Esophagus (tissue), 2 donors: ENCODE data around the gene TXNL4A. TPM values are rescaled to one million over a fixed set of nuclear protein-coding genes. Genes with fewer than 3 reads are reported as not detected.

Experiments used
- H3K27ac ChIP-seq, 2 donors: one replicate each; pipeline ENCODE4 v1.5.1; 2013; ENCODE audit warnings: low read depth in 2 of 2, mild to moderate bottlenecking in 2 of 2, inconsistent platforms in 1 of 2, low read length in 1 of 2, moderate library complexity in 1 of 2
- H3K27me3 ChIP-seq, 2 donors: one replicate each; pipeline ENCODE4 v1.6.1; 2013; ENCODE audit warnings: low read length in 2 of 2, control low read depth in 1 of 2, mild to moderate bottlenecking in 1 of 2; ENCODE audit not compliant: insufficient read depth in 2 of 2, control insufficient read depth in 1 of 2
- H3K36me3 ChIP-seq, 2 donors: one replicate each; pipeline ENCODE4 v1.6.1; 2013; ENCODE audit warnings: low read length in 1 of 2; ENCODE audit not compliant: control insufficient read depth in 2 of 2, insufficient read depth in 2 of 2
- H3K4me1 ChIP-seq, 2 donors: one replicate each; pipeline ENCODE4 v1.6.1; 2013; ENCODE audit warnings: low read length in 1 of 2; ENCODE audit not compliant: control insufficient read depth in 2 of 2, insufficient read depth in 2 of 2
- H3K4me3 ChIP-seq, 2 donors: one replicate each; pipeline ENCODE4 v1.5.1; 2013; ENCODE audit warnings: low read length in 2 of 2, mild to moderate bottlenecking in 2 of 2, low read depth in 1 of 2, moderate library complexity in 1 of 2
- H3K9me3 ChIP-seq, 2 donors: one replicate each; pipeline ENCODE4 v1.6.1; 2013; ENCODE audit warnings: mild to moderate bottlenecking in 2 of 2, low read depth in 1 of 2, low read length in 1 of 2, moderate library complexity in 1 of 2; ENCODE audit not compliant: control insufficient read depth in 2 of 2, insufficient read depth in 1 of 2
- WGBS, 2 donors: extraction: QIAGEN DNeasy Blood & Tissue Kit; methylation state at CpG; one replicate each; pipeline ENCODE4 v1.1.7; 2013; 5-methylcytosine and 5-hydroxymethylcytosine counted together
- polyA plus RNA-seq, 2 donors: library from polyadenylated mRNA; stranded (reverse); fragments of 200-250 nt; gene quantifications; one replicate each; pipeline ENCODE4 v1.2.3, GENCODE V29; 2013
- donor health status: healthy with polysubstance abuse.
- donor health status: Bipolar disorder and iron deficiency.

TXNL4A gene
- polyA plus RNA-seq, 2 donors, result 65.2 to 66.7 TPM

DNA sequence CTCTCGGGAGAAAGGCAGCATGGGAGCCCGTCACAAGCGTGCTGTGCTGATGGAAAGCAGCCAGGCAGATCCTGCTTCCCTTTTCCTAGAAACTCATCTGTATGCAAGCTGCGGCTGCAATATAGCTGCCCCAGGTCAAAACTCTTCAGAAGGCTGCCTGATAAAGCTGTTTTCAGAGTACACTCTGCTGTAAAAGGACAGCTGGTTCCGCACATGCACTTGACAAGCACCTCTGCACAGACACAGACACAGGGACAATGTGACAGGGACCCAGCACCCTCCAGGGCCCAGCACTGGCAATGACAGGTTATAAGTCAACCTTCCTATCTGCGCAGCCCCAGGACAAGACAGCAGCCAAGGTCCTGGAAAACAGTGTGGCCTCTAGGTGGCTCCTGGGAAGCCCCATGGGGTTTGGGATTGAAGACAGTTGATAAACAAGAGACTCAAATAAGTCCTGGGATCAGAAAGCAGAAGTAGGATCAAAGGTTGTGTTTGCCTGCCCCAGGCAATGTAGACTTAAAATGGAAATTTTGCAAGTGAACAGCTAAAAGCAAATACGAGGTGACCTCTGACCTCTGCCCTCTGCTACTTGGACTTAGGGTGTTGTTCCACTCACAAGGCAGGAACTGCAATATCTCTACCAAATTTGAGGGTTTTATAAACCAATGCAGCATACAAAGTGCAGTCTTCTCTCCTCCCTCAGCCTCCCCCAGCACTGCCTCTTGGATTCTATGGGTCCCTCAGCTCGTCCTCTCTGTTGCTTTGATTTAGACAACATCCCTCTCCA is 53.9 kb downstream of the TXNL4A start:
- Histone ChIP-seq H3K27ac (no peak overlapping the region), H3K9me3 (peaks cover 3 to 18% of the 10 kb centered on the region in 2 donors), H3K27me3 (no peaks in the 10 kb centered on the region), H3K36me3 (peaks cover 0 to 29% of the 10 kb centered on the region in 2 donors), H3K4me3 (no peak overlapping the region), H3K4me1 (no peaks in the 10 kb centered on the region)
- WGBS, 2 donors, result 68 to 80% methylated on average over 8 of the region's 8 CpGs

DNA sequence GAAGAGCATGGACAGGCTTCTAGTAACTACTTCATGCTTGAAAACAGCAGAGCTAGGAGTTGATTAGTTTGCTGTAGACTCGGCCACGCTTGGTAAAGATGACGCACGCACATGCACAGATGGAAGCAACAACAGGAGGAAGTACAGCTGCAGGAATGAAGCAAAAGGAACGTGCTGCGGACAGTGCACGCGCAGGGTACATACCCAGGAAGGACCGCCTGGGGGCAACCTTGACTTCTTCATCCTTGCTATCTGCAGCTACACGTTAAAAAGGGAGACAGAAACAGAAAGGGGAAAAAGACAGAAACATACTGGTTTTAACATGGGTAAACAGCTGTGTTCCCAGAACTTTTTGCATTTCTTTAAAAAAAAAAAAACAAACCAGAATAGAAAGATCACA is 54.6 kb downstream of the TXNL4A start:
- Histone ChIP-seq H3K27ac (no peak overlapping the region), H3K27me3 (no peaks in the 10 kb centered on the region), H3K4me1 (no peaks in the 10 kb centered on the region), H3K9me3 (peaks cover 3 to 21% of the 10 kb centered on the region in 2 donors), H3K4me3 (no peak overlapping the region), H3K36me3 (peaks cover 0 to 34% of the 10 kb centered on the region in 2 donors)
- WGBS, 2 donors, result 79 to 88% methylated on average over 10 of the region's 10 CpGs

DNA sequence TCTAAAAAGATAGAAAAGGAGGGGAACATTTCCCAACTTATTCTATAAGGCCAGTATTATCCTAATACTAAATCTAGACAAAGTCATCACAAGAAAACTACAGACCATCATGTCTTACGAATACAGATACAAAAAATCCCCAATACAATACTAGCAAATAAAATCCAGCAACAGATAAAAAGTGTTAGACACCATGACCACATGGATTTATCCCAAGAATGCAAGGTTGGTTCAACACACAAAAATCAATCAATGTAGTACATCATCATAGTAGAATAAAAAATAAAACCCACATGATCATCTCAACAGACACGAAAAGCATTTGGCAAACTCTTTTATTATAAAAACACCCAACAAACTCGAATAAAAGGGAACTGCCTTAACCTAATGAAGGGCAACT is 55.5 kb downstream of the TXNL4A start:
- H3K36me3 ChIP-seq, result peaks cover 0 to 38% of the 10 kb centered on the region in 2 donors
- H3K4me3 ChIP-seq, result no peak overlapping the region
- H3K27ac ChIP-seq, result no peak overlapping the region
- H3K9me3 ChIP-seq, result peaks cover 3 to 21% of the 10 kb centered on the region in 2 donors
- no peaks in the 10 kb centered on the region for H3K4me1 ChIP-seq
- no peaks in the 10 kb centered on the region for H3K27me3 ChIP-seq
- WGBS, 2 donors, result 95 to 97% methylated on average over 3 of the region's 3 CpGs

DNA sequence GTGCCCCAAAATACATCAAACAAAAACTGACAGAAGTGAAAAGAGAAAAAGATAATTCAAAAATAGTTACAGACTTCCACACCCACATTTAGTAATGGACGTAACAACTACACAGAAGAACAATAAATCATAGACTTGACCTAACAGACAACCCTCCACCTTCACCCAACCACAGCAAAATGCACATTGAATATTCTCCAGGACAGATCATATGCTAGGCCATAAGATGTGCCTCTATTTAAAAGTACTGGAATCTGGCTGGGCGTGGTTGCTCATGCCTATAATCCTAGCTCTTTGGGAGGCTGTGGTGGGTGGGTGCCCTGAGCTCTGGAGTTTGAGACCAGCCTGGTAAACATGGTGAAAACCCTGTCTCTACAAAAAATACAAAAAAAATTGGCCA is 56.9 kb downstream of the TXNL4A start:
- H3K27ac ChIP-seq, result no peak overlapping the region
- peaks cover 3 to 21% of the 10 kb centered on the region in 2 donors for H3K9me3 ChIP-seq
- H3K36me3 ChIP-seq, result peaks cover 0 to 29% of the 10 kb centered on the region in 2 donors
- WGBS, 2 donors, result 94 to 98% methylated on average over 2 of the region's 2 CpGs
- H3K27me3 ChIP-seq, result no peaks in the 10 kb centered on the region
- H3K4me1 ChIP-seq, result no peaks in the 10 kb centered on the region
- H3K4me3 ChIP-seq, result no peak overlapping the region

DNA sequence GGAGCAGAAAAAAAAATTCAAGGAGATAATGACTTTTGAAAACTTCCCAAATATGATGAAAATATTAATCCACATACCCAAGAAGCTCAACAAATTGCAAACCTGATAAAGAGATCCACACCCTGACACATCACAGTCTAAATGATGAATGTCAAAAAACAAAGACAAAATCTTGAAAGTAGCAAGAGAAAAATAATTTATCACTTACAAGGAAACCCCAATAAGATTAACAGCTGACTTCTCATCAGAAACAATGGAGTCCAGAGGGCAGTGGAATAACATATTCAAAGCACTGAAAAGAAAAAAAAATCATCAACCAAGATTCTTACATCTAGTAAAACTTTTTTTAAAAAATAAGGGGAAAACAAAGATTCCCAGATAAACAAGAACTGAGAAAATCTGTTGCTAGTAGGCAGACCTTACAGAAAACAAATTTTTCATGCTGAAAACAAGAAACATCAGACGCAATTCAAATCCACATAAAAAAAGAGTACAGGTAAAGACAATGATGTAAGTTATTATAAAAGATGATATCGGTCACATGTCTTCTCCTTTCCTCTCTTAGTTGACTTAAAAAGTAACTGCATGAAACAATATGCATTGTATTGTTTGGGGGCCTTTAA is 58.2 kb downstream of the TXNL4A start:
- Histone ChIP-seq H3K36me3 (peaks cover 0 to 22% of the 10 kb centered on the region in 2 donors), H3K27me3 (no peaks in the 10 kb centered on the region), H3K27ac (no peak overlapping the region), H3K4me1 (peaks cover 0 to 3% of the 10 kb centered on the region in 2 donors), H3K4me3 (no peak overlapping the region), H3K9me3 (peaks cover 3 to 12% of the 10 kb centered on the region in 2 donors)
- 96 to 98% methylated on average over 2 of the region's 2 CpGs for WGBS, 2 donors

DNA sequence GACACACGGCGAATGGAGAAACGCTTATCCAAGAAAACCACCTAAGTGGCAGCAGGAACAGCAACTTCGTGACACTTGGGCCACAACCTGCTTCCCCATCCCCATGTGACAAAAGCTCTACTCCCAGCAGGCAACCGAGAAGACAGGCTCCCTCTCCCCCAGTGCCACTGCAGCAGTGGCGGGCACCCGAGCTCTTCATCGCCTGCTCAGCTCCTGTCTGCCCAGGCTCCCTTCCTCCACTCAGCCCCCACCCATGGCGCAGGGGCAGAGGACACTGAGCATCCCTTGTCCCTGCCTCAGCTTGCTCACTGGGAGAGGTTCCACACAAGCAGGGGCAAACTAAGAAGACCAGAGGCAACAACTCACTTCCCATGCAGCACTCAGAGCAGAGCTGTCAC is 59.8 kb downstream of the TXNL4A start:
- no peaks in the 10 kb centered on the region for H3K27me3 ChIP-seq
- no peak overlapping the region for H3K4me3 ChIP-seq
- WGBS, 2 donors, result 96 to 98% methylated on average over 8 to 9 of the region's 9 CpGs
- H3K9me3 ChIP-seq, result peaks cover under 1 to 5% of the 10 kb centered on the region in 2 donors
- H3K36me3 ChIP-seq, result peaks cover 0 to 22% of the 10 kb centered on the region in 2 donors
- H3K27ac ChIP-seq, result no peak overlapping the region
- peaks cover 0 to 3% of the 10 kb centered on the region in 2 donors for H3K4me1 ChIP-seq

DNA sequence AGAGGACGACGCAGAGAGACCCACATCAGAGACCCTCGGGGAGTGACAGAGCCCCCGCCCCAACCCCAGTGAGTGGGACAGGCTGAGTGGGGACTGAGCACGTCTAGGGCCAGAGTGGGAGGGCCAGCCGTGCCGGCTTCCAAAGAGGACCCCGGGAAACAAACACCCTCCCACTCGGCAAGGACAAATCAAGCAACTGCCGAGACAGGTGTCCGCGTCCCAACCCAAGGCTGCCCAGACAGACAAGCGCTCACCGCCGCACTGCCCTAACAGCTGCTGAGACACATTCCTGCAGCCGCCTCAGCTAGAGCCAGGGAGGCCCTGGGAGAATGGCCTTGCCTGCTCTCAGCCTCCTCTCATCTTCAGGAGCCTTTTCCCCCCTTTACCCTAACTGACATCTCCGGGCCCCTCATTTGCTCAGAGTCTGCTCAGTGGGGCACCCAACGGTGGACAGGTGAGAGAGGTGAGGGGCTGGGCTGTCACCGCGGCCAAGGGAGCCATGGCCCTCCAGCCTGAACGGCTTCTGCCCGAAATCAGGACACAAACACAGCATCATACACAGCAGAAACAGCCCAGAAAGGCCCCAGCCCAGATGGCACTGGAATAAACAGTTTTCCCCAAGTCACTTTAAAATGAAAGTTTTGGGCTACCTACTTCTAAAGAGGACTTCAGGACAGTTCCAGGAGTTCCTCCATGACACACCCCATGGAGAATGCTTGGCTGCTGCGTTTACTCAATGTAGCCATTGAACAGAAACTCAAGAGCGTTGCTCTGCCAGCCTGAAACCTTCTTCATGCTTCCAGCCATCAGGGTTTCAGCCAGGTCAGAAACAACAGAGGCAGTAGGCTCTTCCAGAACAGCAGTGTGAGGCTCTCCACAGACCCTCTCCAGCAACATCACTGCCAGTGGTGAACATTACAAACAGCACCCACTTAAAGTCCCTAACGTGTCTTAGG is 60.5 kb downstream of the TXNL4A start:
- Histone ChIP-seq H3K27ac (no peak overlapping the region), H3K4me1 (peaks cover 0 to 3% of the 10 kb centered on the region in 2 donors), H3K36me3 (peaks cover 0 to 22% of the 10 kb centered on the region in 2 donors), H3K27me3 (no peaks in the 10 kb centered on the region), H3K9me3 (peaks cover 0 to 5% of the 10 kb centered on the region in 2 donors), H3K4me3 (no peak overlapping the region)
- WGBS, 2 donors, result 93% methylated on average over 25 of the region's 25 CpGs

DNA sequence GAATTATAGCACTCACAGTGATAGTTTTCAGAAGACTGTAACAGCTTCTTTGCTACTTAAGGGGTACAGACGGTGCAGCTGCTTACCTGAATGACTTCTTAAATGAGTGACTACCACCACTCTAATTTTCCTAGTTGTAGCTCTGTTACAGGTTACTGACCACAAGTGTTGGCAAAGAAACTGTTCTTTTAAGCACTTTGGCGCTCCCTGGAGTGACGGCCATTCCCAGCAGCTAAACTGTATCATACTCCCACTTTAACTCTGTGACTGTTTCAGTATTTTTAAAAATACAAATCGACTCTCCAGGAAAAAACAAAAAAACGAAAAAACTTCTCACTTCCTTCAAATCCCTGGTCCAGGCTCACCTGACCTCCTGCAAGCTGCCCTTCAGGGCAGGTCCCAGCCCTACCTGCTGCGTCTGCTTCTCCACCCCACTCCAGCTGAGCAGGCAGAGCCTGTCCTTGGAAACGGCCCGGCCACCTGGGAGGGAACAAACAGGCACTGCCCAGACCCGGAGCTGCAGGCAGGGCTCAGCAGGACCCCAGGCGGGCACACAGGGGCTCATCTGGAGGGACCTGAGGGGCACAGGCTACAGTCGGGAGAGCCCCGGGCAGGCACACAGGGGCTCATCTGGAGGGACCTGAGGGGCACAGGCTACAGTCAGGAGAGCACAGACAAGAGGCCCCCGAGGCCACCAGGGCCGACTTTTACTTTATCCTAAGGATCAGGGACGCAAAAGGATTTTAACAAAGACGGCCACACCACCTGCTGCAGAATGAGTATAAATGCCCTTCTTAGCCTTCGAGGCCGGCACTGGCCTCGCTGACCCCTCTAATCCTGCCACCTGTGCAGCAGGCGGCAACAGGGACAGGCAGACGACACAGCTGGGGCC is 61.4 kb downstream of the TXNL4A start:
- peaks cover 0 to 28% of the 10 kb centered on the region in 2 donors for H3K36me3 ChIP-seq
- WGBS, 2 donors, result 86 to 89% methylated on average over 21 of the region's 21 CpGs
- H3K27me3 ChIP-seq, result no peaks in the 10 kb centered on the region
- H3K27ac ChIP-seq, result no peak overlapping the region
- H3K4me1 ChIP-seq, result peaks cover 0 to 3% of the 10 kb centered on the region in 2 donors
- no peak overlapping the region for H3K4me3 ChIP-seq
- peaks cover 0 to 5% of the 10 kb centered on the region in 2 donors for H3K9me3 ChIP-seq
